ENCODE measurements around the gene IMPG2. TPM values are rescaled to one million over a fixed set of nuclear protein-coding genes. Genes with fewer than 3 reads are reported as not detected.

The IMPG2 gene
- total and polyA plus RNA-seq, 2 experiments from 2014 or later: 0.11 TPM; not detected in 1

- no peaks in the 10 kb centered on the region for H3K9me3 ChIP-seq (ENCODE audit: low read depth)
- no peaks in the 10 kb centered on the region for H3K9me2 ChIP-seq (ENCODE audit: insufficient read depth)
- in situ Hi-C loops (cut with MboI): no loop called here
- H4K20me1 ChIP-seq (ENCODE audit: insufficient read depth): no peaks in the 10 kb centered on the region
- no peak overlapping the region for H3K27ac ChIP-seq
- H3K27me3 ChIP-seq (replicated peaks; ENCODE audit: insufficient read depth): no peaks in the 10 kb centered on the region
- no peaks in the 10 kb centered on the region for H3K36me3 ChIP-seq (ENCODE audit: low read depth)
- no peak overlapping the region for H3K4me3 ChIP-seq
- H3K4me2 ChIP-seq (ENCODE audit: unreplicated experiment): no peak overlapping the region
- H3F3A ChIP-seq (ENCODE audit: insufficient read depth): 0 out of 2 replicates have a peak, but pooled peaks cover 5% of the 10 kb centered on the region
- H3K79me2 ChIP-seq (ENCODE audit: insufficient read depth): no peaks in the 10 kb centered on the region
- 65 to 73% methylated on average over 3 of the region's 3 CpGs for WGBS, 2 experiments (ENCODE audit: low coverage in 1 of 2, low lambda C conversion rate in 2 of 2, missing lambda C conversion rate in 2 of 2)
- H3K9ac ChIP-seq: no peak overlapping the region
- no peak overlapping the region for H2AFZ ChIP-seq
- H3K4me1 ChIP-seq (ENCODE audit: insufficient read depth): peaks cover 3% of the 10 kb centered on the region; the same call in 1 of the 2 replicates
- no peak for DNase-seq
- TF ChIP-seq EZH2phosphoT487 (IDR thresholded peaks at IDR 0.05; ENCODE audit: insufficient read depth, low read depth): no peak
- TF ChIP-seq EZH2 (IDR thresholded peaks at IDR 0.05; ENCODE audit: insufficient read depth, poor library complexity, severe bottlenecking): no peak
Measured at GRCh38 chr3:101249522-101249921, 70.9 kb downstream of the IMPG2 start.

- Histone ChIP-seq H4K20me1 (ENCODE audit: insufficient read depth) (no peaks in the 10 kb centered on the region), H3K36me3 (ENCODE audit: low read depth) (no peaks in the 10 kb centered on the region), H3F3A (ENCODE audit: insufficient read depth) (peaks cover 13% of the 10 kb centered on the region), H2AFZ (no peak overlapping the region), H3K4me3 (no peak overlapping the region), H3K4me2 (ENCODE audit: unreplicated experiment) (no peak overlapping the region), H3K9me2 (ENCODE audit: insufficient read depth) (no peaks in the 10 kb centered on the region), H3K9ac (no peak overlapping the region), H3K4me1 (ENCODE audit: insufficient read depth) (peaks cover 11% of the 10 kb centered on the region; the same call in 1 of the 2 replicates), H3K9me3 (ENCODE audit: low read depth) (no peaks in the 10 kb centered on the region), H3K79me2 (ENCODE audit: insufficient read depth) (no peaks in the 10 kb centered on the region), H3K27ac (no peak overlapping the region), H3K27me3 (replicated peaks; ENCODE audit: insufficient read depth) (no peaks in the 10 kb centered on the region)
- in situ Hi-C loops (cut with MboI): no loop called here
- 50 to 59% methylated on average over 2 of the region's 2 CpGs for WGBS, 2 experiments (ENCODE audit: low coverage in 1 of 2, low lambda C conversion rate in 2 of 2, missing lambda C conversion rate in 2 of 2)
- no peak for DNase-seq
- TF ChIP-seq EZH2phosphoT487 (IDR thresholded peaks at IDR 0.05; ENCODE audit: insufficient read depth, low read depth) (no peak), EZH2 (IDR thresholded peaks at IDR 0.05; ENCODE audit: insufficient read depth, poor library complexity, severe bottlenecking) (no peak)
Measured at GRCh38 chr3:101248736-101249135, 71.6 kb downstream of the IMPG2 start.

- 75 to 80% methylated on average over 5 of the region's 5 CpGs for WGBS, 2 experiments (ENCODE audit: low coverage in 1 of 2, low lambda C conversion rate in 2 of 2, missing lambda C conversion rate in 2 of 2)
- H4K20me1 ChIP-seq (ENCODE audit: insufficient read depth): no peaks in the 10 kb centered on the region
- no peak overlapping the region for H3K4me2 ChIP-seq (ENCODE audit: unreplicated experiment)
- H3K9ac ChIP-seq: no peak overlapping the region
- peak; percentile 62 for DNase-seq
- H3K4me3 ChIP-seq: no peak overlapping the region
- peak overlapping the region; percentile 38 for H3K27ac ChIP-seq
- no peaks in the 10 kb centered on the region for H3K9me3 ChIP-seq (ENCODE audit: low read depth)
- peaks cover 21% of the 10 kb centered on the region for H3K4me1 ChIP-seq (ENCODE audit: insufficient read depth)
- no peaks in the 10 kb centered on the region for H3K9me2 ChIP-seq (ENCODE audit: insufficient read depth)
- no peaks in the 10 kb centered on the region for H3K79me2 ChIP-seq (ENCODE audit: insufficient read depth)
- no peaks in the 10 kb centered on the region for H3K27me3 ChIP-seq (replicated peaks; ENCODE audit: insufficient read depth)
- no peaks in the 10 kb centered on the region for H3K36me3 ChIP-seq (ENCODE audit: low read depth)
- no peak overlapping the region for H2AFZ ChIP-seq
- peaks cover 29% of the 10 kb centered on the region for H3F3A ChIP-seq (ENCODE audit: insufficient read depth)
- no peak for TF ChIP-seq EZH2 (IDR thresholded peaks at IDR 0.05; ENCODE audit: insufficient read depth, poor library complexity, severe bottlenecking)
- TF ChIP-seq EZH2phosphoT487 (IDR thresholded peaks at IDR 0.05; ENCODE audit: insufficient read depth, low read depth): no peak
- in situ Hi-C loops (cut with MboI): no loop called here
Measured at GRCh38 chr3:101244212-101244575, 76.2 kb downstream of the IMPG2 start.

DNA sequence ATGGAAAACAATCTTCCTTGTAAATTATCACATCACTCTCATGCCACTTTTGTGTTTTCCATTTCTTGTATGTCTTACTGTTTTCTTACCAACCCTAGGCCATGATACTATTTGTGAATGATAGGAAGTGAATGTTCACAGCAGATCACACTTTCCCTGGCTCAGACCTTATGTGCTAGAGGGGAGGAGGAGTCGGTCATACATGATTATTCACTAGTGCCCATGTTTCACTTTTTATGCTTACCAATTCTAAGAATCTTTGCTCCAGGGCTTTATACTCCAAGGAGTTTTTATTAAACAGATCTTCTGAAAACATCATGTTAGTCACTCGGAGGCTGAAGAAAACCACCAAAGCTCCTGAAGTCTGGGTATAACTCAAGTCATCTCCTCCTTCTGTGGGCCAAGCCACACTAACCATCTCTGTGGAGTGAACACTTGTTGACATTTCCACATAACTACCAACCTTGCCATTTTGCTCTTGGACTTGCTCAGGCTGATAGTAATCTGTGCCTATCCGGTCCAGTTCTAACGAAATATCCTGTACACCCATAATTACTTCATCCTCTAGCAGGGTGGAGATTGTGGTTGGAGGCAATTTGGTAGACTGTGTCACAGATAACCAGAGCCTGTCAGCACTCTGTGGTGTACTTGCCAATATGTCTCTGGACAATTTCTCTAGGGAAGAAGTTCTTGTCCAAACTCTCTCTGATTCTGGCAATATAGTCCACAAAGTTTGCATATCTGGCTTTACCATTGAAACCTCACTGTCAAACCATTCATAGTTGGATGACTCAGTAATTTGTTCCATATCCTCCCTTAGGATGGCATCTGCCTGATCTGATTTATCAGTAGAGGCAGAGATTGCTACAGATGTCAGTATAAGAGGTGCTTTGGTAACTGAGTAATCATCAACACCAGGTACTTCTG, 76.8 kb downstream of the IMPG2 start:
- Histone ChIP-seq H3K4me3 (0 out of 2 replicates have a peak overlapping the region, but pooled peaks have one; percentile 9), H3K9me3 (ENCODE audit: low read depth) (no peaks in the 10 kb centered on the region), H3K27me3 (replicated peaks; ENCODE audit: insufficient read depth) (no peaks in the 10 kb centered on the region), H3F3A (ENCODE audit: insufficient read depth) (peaks cover 29% of the 10 kb centered on the region), H4K20me1 (ENCODE audit: insufficient read depth) (no peaks in the 10 kb centered on the region), H3K4me2 (ENCODE audit: unreplicated experiment) (peak overlapping the region; percentile 5), H3K9ac (no peak overlapping the region), H3K4me1 (ENCODE audit: insufficient read depth) (peaks cover 21% of the 10 kb centered on the region), H3K9me2 (ENCODE audit: insufficient read depth) (no peaks in the 10 kb centered on the region), H3K27ac (peak overlapping the region; percentile 38), H3K36me3 (ENCODE audit: low read depth) (no peaks in the 10 kb centered on the region), H2AFZ (no peak overlapping the region), H3K79me2 (ENCODE audit: insufficient read depth) (no peaks in the 10 kb centered on the region)
- 38 to 42% methylated on average over 4 of the region's 4 CpGs for WGBS, 2 experiments (ENCODE audit: low coverage in 1 of 2, low lambda C conversion rate in 2 of 2, missing lambda C conversion rate in 2 of 2)
- peak; percentile 72 for DNase-seq
- in situ Hi-C loops (cut with MboI): no loop called here
- TF ChIP-seq EZH2phosphoT487 (IDR thresholded peaks at IDR 0.05; ENCODE audit: insufficient read depth, low read depth): 0 out of 2 replicates have a peak, but pooled peaks have one; percentile 70
- TF ChIP-seq EZH2 (IDR thresholded peaks at IDR 0.05; ENCODE audit: insufficient read depth, poor library complexity, severe bottlenecking): no peak

All from GM23248 (cell line).